CD4-positive, alpha-beta T cell (primary cell): ENCODE results near the gene RNF5. TPM values are rescaled to one million over a fixed set of nuclear protein-coding genes. Genes with fewer than 3 reads are reported as not detected.
"Not testable (repeated sequence)": the region's sequence is repeated elsewhere in the genome, so short reads cannot be mapped to it uniquely, and the experiment has no call there.

Source experiments
- ATAC-seq: fragments of 200-7000 bp; cut with Tn5 transposase; one replicate; pipeline ENCODE4 v1.10.0; 2022; ENCODE audit warnings: mild to moderate bottlenecking; ENCODE audit not compliant: poor library complexity
- CTCF ChIA-PET: fragments of 350-600 bp; sonication (Branson Sonifier 250); formaldehyde crosslinking; loops from one replicate; lab custom pipeline; 2021; ENCODE audit warnings: antibody characterized with exemption, inconsistent platforms; lab: Charles Lee
- POLR2A ChIA-PET: fragments of 350-600 bp; sonication (Branson Sonifier 250); formaldehyde crosslinking; loops from one replicate; lab custom pipeline; 2021; ENCODE audit warnings: antibody characterized with exemption, inconsistent platforms; lab: Charles Lee
- DNase-seq, 14 experiments: peaks; one replicate each; pipeline ENCODE4 v3.0.0-alpha.2; 2013 to 2020; ENCODE audit warnings: mixed read lengths in 2 of 14
- H3K27ac ChIP-seq, 2 donors: one replicate each; pipeline versions ENCODE4 v1.5.1 to v1.7.0; 2013; ENCODE audit warnings: low read length in 2 of 2, low read depth in 1 of 2, mild to moderate bottlenecking in 1 of 2
- H3K27me3 ChIP-seq, 2 experiments: 1 replicate in 1 of 2; 2 replicates in 1 of 2; pipeline versions ENCODE4 v1.6.1 to v1.7.0; 2013; ENCODE audit warnings: low read length in 2 of 2, control low read depth in 1 of 2, mild to moderate bottlenecking in 1 of 2, moderate library complexity in 1 of 2; ENCODE audit not compliant: insufficient read depth in 2 of 2, control insufficient read depth in 1 of 2
- H3K36me3 ChIP-seq: one replicate; pipeline ENCODE4 v1.6.1; 2013; ENCODE audit warnings: low read length, control low read depth; ENCODE audit not compliant: insufficient read depth
- H3K4me1 ChIP-seq: one replicate; pipeline ENCODE4 v1.6.1; 2013; ENCODE audit warnings: low read length, control low read depth; ENCODE audit not compliant: insufficient read depth
- H3K4me3 ChIP-seq: one replicate; pipeline ENCODE4 v1.5.1; 2013; ENCODE audit warnings: mild to moderate bottlenecking, low read length, moderate library complexity
- H3K9me3 ChIP-seq, 2 experiments: 1 replicate in 1 of 2; 2 replicates in 1 of 2; pipeline versions ENCODE4 v1.6.1 to v1.7.0; 2013; ENCODE audit warnings: low read length in 2 of 2, mild to moderate bottlenecking in 2 of 2, control low read depth in 1 of 2, moderate library complexity in 1 of 2; ENCODE audit not compliant: control insufficient read depth in 1 of 2, insufficient read depth in 1 of 2
- H3K27ac Mint-ChIP-seq: one replicate; pipeline ENCODE4 v1.8.0; 2020; ENCODE audit warnings: mixed read lengths
- H3K27me3 Mint-ChIP-seq: one replicate; pipeline ENCODE4 v1.8.0; 2021; ENCODE audit warnings: mixed read lengths
- H3K36me3 Mint-ChIP-seq: one replicate; pipeline ENCODE4 v1.8.0; 2021; ENCODE audit warnings: low read depth, mixed read lengths
- H3K4me1 Mint-ChIP-seq: one replicate; pipeline ENCODE4 v1.8.0; 2021; ENCODE audit warnings: low read depth, mixed read lengths
- H3K4me3 Mint-ChIP-seq: one replicate; pipeline ENCODE4 v1.8.0; 2020; ENCODE audit warnings: mild to moderate bottlenecking, mixed read lengths
- H3K9me3 Mint-ChIP-seq: one replicate; pipeline ENCODE4 v1.8.0; 2020; ENCODE audit warnings: mixed read lengths
- intact Hi-C, 2 experiments: fragments of 100-400 bp; cut with DNase I in 1 of 2; cut with micrococcal nuclease in 1 of 2; formaldehyde crosslinking; loops; one replicate each; pipeline versions ENCODE4 v1.15.1 to v1.9.0; 2023 to 2025; cut with DNase I, micrococcal nuclease
- total RNA-seq, 174 experiments: library from RNA in 2 of 174; stranded (reverse) in 2 of 174; gene quantifications; one replicate each; pipeline ENCODE4 v1.2.3 and lab custom pipeline; 2021 to 2026
- TF ChIP-seq, protein P1 (sequence below): fragments of 200-600 bp; IDR thresholded peaks from one replicate; pipeline ENCODE4 v1.8.0; 2022; ENCODE audit warnings: antibody characterized with exemption, mild to moderate bottlenecking

Gene RNF5
- total RNA-seq, 2 experiments from 2014 or later, result 9.6 to 9.9 TPM

DNA sequence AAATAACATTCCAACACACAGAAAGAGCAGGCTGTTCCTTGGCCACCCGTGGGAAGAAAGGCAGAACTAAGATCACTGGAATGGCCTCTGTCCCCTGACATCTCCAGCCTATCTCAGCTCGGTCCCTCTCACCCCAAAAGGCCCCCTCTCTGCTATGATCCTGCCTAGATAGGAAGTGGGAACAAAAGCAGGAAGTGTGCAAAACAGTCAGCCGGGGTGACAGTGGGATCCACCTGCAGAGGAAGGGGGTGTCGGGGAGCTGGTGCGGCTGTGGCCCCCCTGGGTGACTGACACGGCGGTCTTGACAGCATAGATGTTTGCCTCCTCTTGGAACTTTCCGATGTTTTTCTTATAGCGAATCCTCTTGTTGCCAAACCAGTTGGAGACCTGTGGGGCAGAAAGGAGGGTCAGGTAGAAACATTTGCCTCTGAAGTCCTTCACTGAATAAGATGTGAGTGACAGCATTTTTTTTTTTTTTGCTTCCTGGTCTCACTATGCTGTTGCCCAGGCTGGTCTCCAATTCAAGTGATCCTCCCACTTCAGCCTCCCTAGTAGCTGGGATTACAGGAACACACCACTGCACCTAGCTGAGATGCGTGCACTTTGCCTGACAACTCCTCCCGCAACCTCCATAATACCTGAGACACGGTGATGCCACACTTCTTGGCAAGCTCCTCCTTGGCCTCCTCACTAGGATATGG, 9.0 kb downstream of the RNF5 start:
- CTCF ChIA-PET, result no interaction called here
- H3K36me3 Mint-ChIP-seq, result peaks cover 80% of the 10 kb centered on the region

DNA sequence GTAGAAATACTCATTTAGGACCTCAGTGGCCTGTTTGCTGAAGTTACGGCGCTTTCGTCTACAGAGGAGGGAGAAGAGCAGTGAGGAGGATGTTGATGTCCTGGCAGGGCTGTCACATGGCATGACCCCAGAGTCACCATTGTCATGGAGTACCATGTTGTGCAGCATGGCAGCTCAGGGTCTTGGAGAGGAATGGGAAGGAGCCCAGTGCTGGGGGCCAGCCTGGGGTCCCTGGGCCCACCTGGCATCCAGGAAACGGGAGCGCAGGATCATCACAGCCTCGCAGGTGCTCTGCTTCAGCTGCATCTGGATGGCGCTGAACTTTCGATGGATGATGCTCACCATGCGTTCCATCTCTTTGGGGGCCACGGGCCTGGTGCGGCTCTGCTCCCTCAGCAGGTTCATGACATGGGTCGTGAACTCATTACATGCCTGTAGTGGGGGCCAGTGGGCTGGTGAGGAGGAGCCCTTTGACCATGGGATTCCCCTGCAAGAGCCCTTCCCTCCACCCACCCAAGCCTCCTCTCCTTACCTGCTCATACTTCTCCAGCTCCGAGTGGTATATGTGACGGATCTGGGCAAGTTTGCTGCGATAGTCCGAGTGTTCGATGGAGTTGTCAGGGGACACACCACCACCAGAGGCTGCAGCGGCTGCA, 9.6 kb downstream of the RNF5 start:
- H3K27ac ChIP-seq, result peak overlapping the region; percentile 72 to 93
- CTCF ChIA-PET, H3K9me3 ChIP-seq, H3K9me3 Mint-ChIP-seq, ATAC-seq, DNase-seq, H3K27me3 Mint-ChIP-seq, intact Hi-C loops, H3K27me3 ChIP-seq: not testable (repeated sequence)
- H3K36me3 ChIP-seq, result peaks cover 57% of the 10 kb centered on the region
- Mint-ChIP-seq H3K4me3 (peak overlapping the region; percentile 82), H3K36me3 (peaks cover 80% of the 10 kb centered on the region), H3K27ac (peak overlapping the region; percentile 91), H3K4me1 (peaks cover 48% of the 10 kb centered on the region)
- peaks cover 54% of the 10 kb centered on the region for H3K4me1 ChIP-seq
- peak overlapping the region; percentile 96 for H3K4me3 ChIP-seq
- POLR2A ChIA-PET, result interaction anchor here (0.9 to 12.1 kb wide), 3 partner anchors 8 to 784 kb away, joined by 3 to 242 read pairs (median 11); partner anchors contain the start of genes AGPAT1 and RNF5

More for the DNA sequence above, 9.0 kb downstream of the RNF5 start:
- TF ChIP-seq, protein P1, sequence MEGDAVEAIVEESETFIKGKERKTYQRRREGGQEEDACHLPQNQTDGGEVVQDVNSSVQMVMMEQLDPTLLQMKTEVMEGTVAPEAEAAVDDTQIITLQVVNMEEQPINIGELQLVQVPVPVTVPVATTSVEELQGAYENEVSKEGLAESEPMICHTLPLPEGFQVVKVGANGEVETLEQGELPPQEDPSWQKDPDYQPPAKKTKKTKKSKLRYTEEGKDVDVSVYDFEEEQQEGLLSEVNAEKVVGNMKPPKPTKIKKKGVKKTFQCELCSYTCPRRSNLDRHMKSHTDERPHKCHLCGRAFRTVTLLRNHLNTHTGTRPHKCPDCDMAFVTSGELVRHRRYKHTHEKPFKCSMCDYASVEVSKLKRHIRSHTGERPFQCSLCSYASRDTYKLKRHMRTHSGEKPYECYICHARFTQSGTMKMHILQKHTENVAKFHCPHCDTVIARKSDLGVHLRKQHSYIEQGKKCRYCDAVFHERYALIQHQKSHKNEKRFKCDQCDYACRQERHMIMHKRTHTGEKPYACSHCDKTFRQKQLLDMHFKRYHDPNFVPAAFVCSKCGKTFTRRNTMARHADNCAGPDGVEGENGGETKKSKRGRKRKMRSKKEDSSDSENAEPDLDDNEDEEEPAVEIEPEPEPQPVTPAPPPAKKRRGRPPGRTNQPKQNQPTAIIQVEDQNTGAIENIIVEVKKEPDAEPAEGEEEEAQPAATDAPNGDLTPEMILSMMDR, result no peak
- ATAC-seq (no peak), DNase-seq (peak in 1 of 14 experiments; percentile 31)
- H3K36me3 ChIP-seq, result peaks cover 64% of the 10 kb centered on the region
- Mint-ChIP-seq H3K9me3 (no peaks in the 10 kb centered on the region), H3K27ac (peak overlapping the region; percentile 91), H3K4me1 (peaks cover 45% of the 10 kb centered on the region), H3K27me3 (no peaks in the 10 kb centered on the region), H3K4me3 (peak overlapping the region; percentile 82)
- peak overlapping the region; percentile 54 to 69 for H3K27ac ChIP-seq
- no peaks in the 10 kb centered on the region for H3K27me3 ChIP-seq
- H3K4me1 ChIP-seq, result peaks cover 58% of the 10 kb centered on the region
- no peaks in the 10 kb centered on the region for H3K9me3 ChIP-seq
- intact Hi-C loops, result no loop called here
- POLR2A ChIA-PET, result interaction anchor here (0.9 to 12.1 kb wide), 3 partner anchors 8 to 785 kb away, joined by 3 to 242 read pairs (median 11); partner anchors contain the start of genes AGPAT1 and RNF5
- H3K4me3 ChIP-seq, result no peak overlapping the region

DNA sequence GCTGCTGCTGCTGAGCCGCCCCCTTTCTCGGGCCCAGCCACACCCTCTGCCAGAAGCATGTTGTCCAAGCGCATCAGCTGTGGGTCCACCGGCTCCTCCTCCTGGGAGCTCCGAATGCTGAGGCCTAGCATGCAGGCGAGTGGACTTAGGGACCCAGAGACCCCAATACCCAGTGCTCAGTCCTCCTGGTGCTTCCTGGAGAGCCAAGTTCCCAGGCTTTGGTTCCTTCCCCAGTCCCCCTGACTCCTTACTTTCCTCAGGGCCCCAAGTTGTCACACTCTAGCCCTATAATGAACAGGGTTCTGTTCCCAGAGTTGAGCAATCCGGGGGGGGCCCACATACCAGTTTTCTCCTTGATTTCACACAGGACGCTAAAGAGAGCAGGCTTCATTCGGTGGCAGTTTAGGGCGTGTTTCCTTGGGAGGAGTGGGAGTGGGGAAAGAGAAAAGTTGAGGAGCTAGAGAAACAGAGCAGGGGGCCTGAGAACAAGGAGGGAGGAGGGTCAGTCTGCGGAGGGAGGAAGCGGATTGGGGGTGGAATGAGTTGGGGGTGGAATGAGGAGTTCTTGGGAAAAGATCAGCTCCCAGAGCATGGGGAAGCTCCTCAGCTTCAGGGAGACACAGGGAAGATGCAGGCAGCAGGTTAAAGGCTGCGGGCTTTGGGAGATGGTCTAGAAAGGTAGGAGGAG, 10.3 kb downstream of the RNF5 start:
- peaks cover 50% of the 10 kb centered on the region for H3K36me3 ChIP-seq
- ChIA-PET POLR2A (interaction anchor here (0.9 to 12.1 kb wide), 3 partner anchors 9 to 784 kb away, joined by 3 to 242 read pairs (median 4); partner anchors contain the start of genes AGPAT1 and RNF5), CTCF (no interaction called here)
- no peak for ATAC-seq
- no peaks in the 10 kb centered on the region for H3K9me3 ChIP-seq
- H3K4me1 ChIP-seq, result peaks cover 61% of the 10 kb centered on the region
- H3K36me3 Mint-ChIP-seq, result peaks cover 78% of the 10 kb centered on the region
- H3K4me3 ChIP-seq, result peak overlapping the region; percentile 96
- H3K4me3 Mint-ChIP-seq, result peak overlapping the region; percentile 98
- H3K27me3 Mint-ChIP-seq, result no peaks in the 10 kb centered on the region
- intact Hi-C loops, result no loop called here
- peaks cover 54% of the 10 kb centered on the region for H3K4me1 Mint-ChIP-seq
- no peak for DNase-seq
- H3K9me3 Mint-ChIP-seq, result no peaks in the 10 kb centered on the region
- TF ChIP-seq, protein P1, result no peak
- peak overlapping the region; percentile 91 for H3K27ac Mint-ChIP-seq
- no peaks in the 10 kb centered on the region for H3K27me3 ChIP-seq
- peak overlapping the region; percentile 72 to 93 for H3K27ac ChIP-seq
